ENCODE measurements around the gene ZNF333. TPM values are rescaled to one million over a fixed set of nuclear protein-coding genes. Genes with fewer than 3 reads are reported as not detected.

ZNF333 gene
- total RNA-seq (2022; extraction: Qiagen RNA extraction): 2.0 to 3.5 TPM (median 3.1 TPM) in 5 replicates

GRCh38 chr19:14689598-14690503, at the start of gene ZNF333:
Gene ZNF333 (plus strand): TSS chr19:14690048. CDS start chr19:14693492, 3,444 bp downstream.

GRCh38 chr19:14674764-14675163, 15.1 kb upstream of the ZNF333 start, which contains the start of gene ADGRE3:
Gene ADGRE3 (minus strand): TSS chr19:14674844. CDS start chr19:14674770, 74 bp downstream.

GRCh38 chr19:14778110-14778845, 88.4 kb downstream of the ZNF333 start, which contains the start of gene ADGRE2:
Gene ADGRE2 (minus strand): TSS chr19:14778560. CDS start chr19:14776756, 1,804 bp downstream.

Other genes starting within 250 kb of the ZNF333 start
- gene PTGER1, start 214.7 kb upstream of the ZNF333 start, total RNA-seq (2022; extraction: Qiagen RNA extraction): 0.09 to 0.26 TPM (median 0.12 TPM) in 5 replicates
- gene GIPC1, start 193.9 kb upstream of the ZNF333 start, total RNA-seq (2022; extraction: Qiagen RNA extraction): 91.4 to 154 TPM (median 146 TPM) in 5 replicates
- 175 to 239 TPM (median 206 TPM) in 5 replicates for gene DNAJB1, start 171.7 kb upstream of the ZNF333 start, total RNA-seq (2022; extraction: Qiagen RNA extraction)
- 155 to 183 TPM (median 173 TPM) in 5 replicates for gene TECR, start 160.5 kb upstream of the ZNF333 start, total RNA-seq (2022; extraction: Qiagen RNA extraction)
- gene NDUFB7, start 118.0 kb upstream of the ZNF333 start, total RNA-seq (2022; extraction: Qiagen RNA extraction): 176 to 210 TPM (median 197 TPM) in 5 replicates
- gene CLEC17A, start 107.0 kb upstream of the ZNF333 start, total RNA-seq (2022; extraction: Qiagen RNA extraction): not detected in 5 replicates
- gene ADGRE3, start 15.2 kb upstream of the ZNF333 start, total RNA-seq (2022; extraction: Qiagen RNA extraction): not detected in 5 replicates
- gene ADGRE2, start 88.5 kb downstream of the ZNF333 start, total RNA-seq (2022; extraction: Qiagen RNA extraction): 0.44 to 1.1 TPM (median 0.56 TPM) in 5 replicates
- gene OR7A5, start 145.1 kb downstream of the ZNF333 start, total RNA-seq (2022; extraction: Qiagen RNA extraction): not detected in 5 replicates
- not detected in 5 replicates for gene OR7C1, start 145.1 kb downstream of the ZNF333 start, total RNA-seq (2022; extraction: Qiagen RNA extraction)
- not detected in 5 replicates for gene OR7A10, start 158.9 kb downstream of the ZNF333 start, total RNA-seq (2022; extraction: Qiagen RNA extraction)
- gene OR7A17, start 196.1 kb downstream of the ZNF333 start, total RNA-seq (2022; extraction: Qiagen RNA extraction): not detected in 5 replicates

Data from A549 treated with Mapracorat at 1 μM for 4 hours (cell line).